GM18517 (cell line): Measurements from ENCODE around the gene HS6ST3.
"Not testable (repeated sequence)": the region's sequence is repeated elsewhere in the genome, so short reads cannot be mapped to it uniquely, and the experiment has no call there.

Experiments used
- ATAC-seq: cut with Tn5 transposase; IDR thresholded peaks from one replicate; pipeline ENCODE4 v1.9.1; 2021; ENCODE audit warnings: mild to moderate bottlenecking, moderate library complexity; ENCODE audit not compliant: unreplicated experiment

HS6ST3 gene

GRCh38 chr13:96091164-96092117 is 1.5 kb downstream of the HS6ST3 start:
- no peak for ATAC-seq

- no peak for ATAC-seq
These were observed 3.5 kb downstream of the HS6ST3 start for GRCh38 chr13:96093296-96094006.

- no peak for ATAC-seq
These were observed 10.7 kb downstream of the HS6ST3 start for GRCh38 chr13:96100457-96101220.

GRCh38 chr13:96104516-96104915 is 14.6 kb downstream of the HS6ST3 start:
- ATAC-seq, result no peak

- ATAC-seq, result not testable (repeated sequence)
These were observed 18.2 kb downstream of the HS6ST3 start for GRCh38 chr13:96108072-96108471.

GRCh38 chr13:96109125-96109524 is 19.2 kb downstream of the HS6ST3 start:
- no peak for ATAC-seq

- ATAC-seq, result no peak
These were observed 23.0 kb downstream of the HS6ST3 start for GRCh38 chr13:96112936-96113335.

GRCh38 chr13:96115368-96115767 is 25.5 kb downstream of the HS6ST3 start:
- not testable (repeated sequence) for ATAC-seq

GRCh38 chr13:96119921-96120320 is 30.0 kb downstream of the HS6ST3 start:
- ATAC-seq, result no peak

GRCh38 chr13:96130818-96131340 is 41.0 kb downstream of the HS6ST3 start:
- no peak for ATAC-seq

- ATAC-seq, result no peak
These were observed 51.1 kb downstream of the HS6ST3 start for GRCh38 chr13:96141032-96141431.

- no peak for ATAC-seq
These were observed 69.8 kb downstream of the HS6ST3 start for GRCh38 chr13:96159725-96160124.

GRCh38 chr13:96161141-96161540 is 71.2 kb downstream of the HS6ST3 start:
- no peak for ATAC-seq

GRCh38 chr13:96165840-96166239 is 75.9 kb downstream of the HS6ST3 start:
- ATAC-seq, result no peak

GRCh38 chr13:96172066-96172465 is 82.2 kb downstream of the HS6ST3 start:
- ATAC-seq, result no peak

- no peak for ATAC-seq
These were observed 88.9 kb downstream of the HS6ST3 start for GRCh38 chr13:96178759-96179158.

- ATAC-seq, result no peak
These were observed 89.4 kb downstream of the HS6ST3 start for GRCh38 chr13:96179309-96179708.

GRCh38 chr13:96181911-96182310 is 92.0 kb downstream of the HS6ST3 start:
- no peak for ATAC-seq

GRCh38 chr13:96185818-96186217 is 95.9 kb downstream of the HS6ST3 start:
- no peak for ATAC-seq

- ATAC-seq, result no peak
These were observed 101.5 kb downstream of the HS6ST3 start for GRCh38 chr13:96191367-96191766.

- no peak for ATAC-seq
These were observed 103.9 kb downstream of the HS6ST3 start for GRCh38 chr13:96193728-96194310.
